ENCODE measurements around the gene ZDHHC7. TPM values are rescaled to one million over a fixed set of nuclear protein-coding genes. Genes with fewer than 3 reads are reported as not detected.
A peak's percentile ranks its signal among the peaks of the same experiment; 100 is the strongest.

ZDHHC7 gene
- total RNA-seq, 1 experiment from 2014 or later: 46.3 TPM

DNA sequence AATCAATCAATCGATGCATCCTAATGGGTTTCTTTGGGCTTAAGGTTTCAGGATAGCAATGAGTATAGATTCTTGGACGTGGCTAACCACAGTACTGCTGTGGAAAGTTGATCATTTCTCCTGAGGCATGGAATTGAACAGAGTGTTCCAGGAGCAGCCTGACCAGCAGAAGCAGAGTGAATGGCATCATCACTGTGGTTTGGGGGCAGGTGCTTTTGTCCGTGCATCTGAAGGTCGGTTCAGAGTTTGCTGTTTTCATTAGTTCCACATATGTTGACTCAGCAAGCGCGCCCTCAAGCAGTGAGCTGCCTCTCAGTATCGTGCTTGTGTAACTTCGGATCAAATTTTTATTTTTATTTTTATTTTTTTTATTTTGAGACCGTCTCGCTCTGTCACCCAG, 41.2 kb upstream of the ZDHHC7 start:
- H3K27me3 Mint-ChIP-seq (ENCODE audit: insufficient read depth, unreplicated experiment): no peaks in the 10 kb centered on the region
- CTCF ChIA-PET: interaction anchor here (1.0 kb wide), 1 partner anchor 9 kb away, joined by 3 read pairs; no protein-coding TSS in a partner anchor
- intact Hi-C loops (cut with micrococcal nuclease): no loop called here
- no peaks in the 10 kb centered on the region for H3K9me3 Mint-ChIP-seq (ENCODE audit: unreplicated experiment)
- H3K4me1 Mint-ChIP-seq (ENCODE audit: insufficient read depth, unreplicated experiment): peaks cover 11% of the 10 kb centered on the region
- no peak overlapping the region for H3K4me3 Mint-ChIP-seq (ENCODE audit: unreplicated experiment)
- BruUV-seq (replicated peaks): no TSS peak
- H3K36me3 Mint-ChIP-seq (ENCODE audit: insufficient read depth, unreplicated experiment): peaks cover 3% of the 10 kb centered on the region
- TF ChIP-seq, protein P1, sequence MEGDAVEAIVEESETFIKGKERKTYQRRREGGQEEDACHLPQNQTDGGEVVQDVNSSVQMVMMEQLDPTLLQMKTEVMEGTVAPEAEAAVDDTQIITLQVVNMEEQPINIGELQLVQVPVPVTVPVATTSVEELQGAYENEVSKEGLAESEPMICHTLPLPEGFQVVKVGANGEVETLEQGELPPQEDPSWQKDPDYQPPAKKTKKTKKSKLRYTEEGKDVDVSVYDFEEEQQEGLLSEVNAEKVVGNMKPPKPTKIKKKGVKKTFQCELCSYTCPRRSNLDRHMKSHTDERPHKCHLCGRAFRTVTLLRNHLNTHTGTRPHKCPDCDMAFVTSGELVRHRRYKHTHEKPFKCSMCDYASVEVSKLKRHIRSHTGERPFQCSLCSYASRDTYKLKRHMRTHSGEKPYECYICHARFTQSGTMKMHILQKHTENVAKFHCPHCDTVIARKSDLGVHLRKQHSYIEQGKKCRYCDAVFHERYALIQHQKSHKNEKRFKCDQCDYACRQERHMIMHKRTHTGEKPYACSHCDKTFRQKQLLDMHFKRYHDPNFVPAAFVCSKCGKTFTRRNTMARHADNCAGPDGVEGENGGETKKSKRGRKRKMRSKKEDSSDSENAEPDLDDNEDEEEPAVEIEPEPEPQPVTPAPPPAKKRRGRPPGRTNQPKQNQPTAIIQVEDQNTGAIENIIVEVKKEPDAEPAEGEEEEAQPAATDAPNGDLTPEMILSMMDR (IDR thresholded peaks at IDR 0.05; ENCODE audit: unreplicated experiment): no peak
- POLR2A ChIA-PET: no interaction called here
- H3K27ac Mint-ChIP-seq (ENCODE audit: low read depth, unreplicated experiment): no peak overlapping the region
- peak; percentile 16 for DNase-seq (ENCODE audit: unreplicated experiment)

DNA sequence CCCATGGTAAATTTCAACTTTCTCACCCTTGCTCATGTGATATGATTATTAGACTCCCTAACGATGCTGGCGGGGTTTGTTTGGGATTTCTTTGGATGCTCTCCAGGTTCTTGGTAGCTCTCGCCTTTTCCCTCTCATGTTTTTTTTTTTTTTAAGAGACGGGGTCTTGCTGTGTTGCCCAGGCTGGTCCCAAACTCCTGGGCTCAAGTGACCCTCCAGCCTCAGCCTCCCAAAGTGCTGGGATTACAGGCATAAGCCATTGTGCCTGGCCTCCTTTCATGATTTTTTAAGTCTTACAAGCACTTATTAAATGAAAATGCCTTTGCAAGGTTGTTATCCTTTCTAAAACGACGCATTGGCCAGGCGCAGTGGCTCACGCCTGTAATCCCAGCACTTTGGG, 40.3 kb upstream of the ZDHHC7 start:
- ChIA-PET CTCF (interaction anchor here (0.6 kb wide), 1 partner anchor 625 kb away, joined by 3 read pairs; no protein-coding TSS in a partner anchor), POLR2A (interaction anchor here (0.6 kb wide), 1 partner anchor 183 kb away, joined by 3 read pairs; no protein-coding TSS in a partner anchor)
- Mint-ChIP-seq H3K9me3 (ENCODE audit: unreplicated experiment) (no peaks in the 10 kb centered on the region), H3K36me3 (ENCODE audit: insufficient read depth, unreplicated experiment) (no peaks in the 10 kb centered on the region), H3K4me3 (ENCODE audit: unreplicated experiment) (no peak overlapping the region), H3K27ac (ENCODE audit: low read depth, unreplicated experiment) (no peak overlapping the region), H3K27me3 (ENCODE audit: insufficient read depth, unreplicated experiment) (no peaks in the 10 kb centered on the region), H3K4me1 (ENCODE audit: insufficient read depth, unreplicated experiment) (peaks cover 11% of the 10 kb centered on the region)
- no peak for DNase-seq (ENCODE audit: unreplicated experiment)
- no TSS peak for BruUV-seq (replicated peaks)
- TF ChIP-seq, protein P1 (IDR thresholded peaks at IDR 0.05; ENCODE audit: unreplicated experiment): no peak
- intact Hi-C loops (cut with micrococcal nuclease): no loop called here

DNA sequence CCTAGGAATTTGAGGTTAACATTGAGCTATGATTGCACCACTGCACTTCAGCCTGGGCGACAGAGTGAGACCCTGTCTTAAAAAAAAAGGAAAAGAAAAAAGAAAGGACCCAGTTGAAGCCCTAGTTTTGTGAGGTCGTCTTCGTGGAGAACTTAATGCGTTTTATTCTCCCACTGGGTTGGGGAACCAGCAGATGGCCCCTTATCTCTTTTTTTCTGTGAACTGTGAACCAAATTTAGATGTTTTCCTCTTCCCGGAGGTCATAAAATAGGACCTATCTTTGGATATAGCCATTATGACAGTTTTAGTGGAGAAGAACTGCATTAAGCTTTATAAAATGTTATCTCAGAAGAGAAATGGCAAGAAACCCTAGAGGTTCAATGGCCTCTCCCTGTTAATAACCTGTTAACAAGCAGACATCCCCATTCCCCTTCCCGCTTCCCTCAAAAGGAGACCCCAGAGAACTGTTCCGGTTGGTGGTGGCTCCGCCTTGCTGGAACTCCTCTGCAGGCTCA, 39.8 kb upstream of the ZDHHC7 start:
- H3K4me3 Mint-ChIP-seq (ENCODE audit: unreplicated experiment): no peak overlapping the region
- ChIA-PET POLR2A (interaction anchor here (0.6 kb wide), 1 partner anchor 184 kb away, joined by 3 read pairs; no protein-coding TSS in a partner anchor), CTCF (interaction anchor here (0.6 to 1.0 kb wide), 2 partner anchors 61 to 625 kb away, joined by 3 read pairs; partner anchors contain the start of gene CIBAR2)
- H3K9me3 Mint-ChIP-seq (ENCODE audit: unreplicated experiment): no peaks in the 10 kb centered on the region
- DNase-seq (ENCODE audit: unreplicated experiment): no peak
- H3K36me3 Mint-ChIP-seq (ENCODE audit: insufficient read depth, unreplicated experiment): no peaks in the 10 kb centered on the region
- H3K27me3 Mint-ChIP-seq (ENCODE audit: insufficient read depth, unreplicated experiment): no peaks in the 10 kb centered on the region
- intact Hi-C loops (cut with micrococcal nuclease): no loop called here
- TF ChIP-seq, protein P1 (IDR thresholded peaks at IDR 0.05; ENCODE audit: unreplicated experiment): no peak
- no peak overlapping the region for H3K27ac Mint-ChIP-seq (ENCODE audit: low read depth, unreplicated experiment)
- BruUV-seq (replicated peaks): no TSS peak
- H3K4me1 Mint-ChIP-seq (ENCODE audit: insufficient read depth, unreplicated experiment): peaks cover 11% of the 10 kb centered on the region

DNA sequence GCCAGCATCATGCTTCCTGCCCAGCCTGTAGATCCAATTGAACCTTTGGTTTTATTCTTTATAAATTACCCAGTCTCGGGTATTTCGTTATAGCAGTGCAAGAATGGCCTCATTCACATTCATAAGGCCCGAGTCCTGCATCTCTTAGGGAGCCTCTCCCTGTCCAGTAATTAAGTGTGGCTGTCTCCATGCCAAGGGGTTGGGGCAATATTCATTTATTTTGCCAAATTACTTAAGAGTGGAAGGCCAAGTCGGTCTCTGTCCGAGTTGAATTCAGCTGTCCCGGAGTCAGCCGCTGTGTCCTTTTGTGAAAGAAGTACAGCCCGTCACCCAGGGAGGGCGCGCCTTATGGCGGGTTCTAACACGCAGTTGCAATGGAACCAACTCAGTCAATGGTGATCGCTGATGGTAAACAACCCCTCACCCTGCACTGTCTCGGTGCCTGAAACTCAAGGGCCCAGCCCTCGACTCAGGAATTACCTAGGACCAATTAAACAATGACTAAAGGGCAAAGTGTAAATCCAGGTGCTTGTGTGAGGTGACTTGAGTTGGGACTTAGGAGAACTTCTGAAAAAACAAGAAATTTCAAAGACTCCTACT, 38.5 kb upstream of the ZDHHC7 start:
- Mint-ChIP-seq H3K9me3 (ENCODE audit: unreplicated experiment) (no peaks in the 10 kb centered on the region), H3K4me3 (ENCODE audit: unreplicated experiment) (no peak overlapping the region), H3K27me3 (ENCODE audit: insufficient read depth, unreplicated experiment) (no peaks in the 10 kb centered on the region), H3K36me3 (ENCODE audit: insufficient read depth, unreplicated experiment) (no peaks in the 10 kb centered on the region), H3K4me1 (ENCODE audit: insufficient read depth, unreplicated experiment) (no peaks in the 10 kb centered on the region), H3K27ac (ENCODE audit: low read depth, unreplicated experiment) (no peak overlapping the region)
- no TSS peak for BruUV-seq (replicated peaks)
- CTCF ChIA-PET: interaction anchor here (1.0 kb wide), 1 partner anchor 63 kb away, joined by 3 read pairs; the partner anchor contains the start of gene CIBAR2
- DNase-seq (ENCODE audit: unreplicated experiment): no peak
- POLR2A ChIA-PET: interaction anchor here (1.3 kb wide), 1 partner anchor 10 kb away, joined by 3 read pairs; no protein-coding TSS in a partner anchor
- intact Hi-C loops (cut with micrococcal nuclease): no loop called here
- TF ChIP-seq, protein P1 (IDR thresholded peaks at IDR 0.05; ENCODE audit: unreplicated experiment): no peak
